Measurements from ENCODE around the gene PARVG.

DNA sequence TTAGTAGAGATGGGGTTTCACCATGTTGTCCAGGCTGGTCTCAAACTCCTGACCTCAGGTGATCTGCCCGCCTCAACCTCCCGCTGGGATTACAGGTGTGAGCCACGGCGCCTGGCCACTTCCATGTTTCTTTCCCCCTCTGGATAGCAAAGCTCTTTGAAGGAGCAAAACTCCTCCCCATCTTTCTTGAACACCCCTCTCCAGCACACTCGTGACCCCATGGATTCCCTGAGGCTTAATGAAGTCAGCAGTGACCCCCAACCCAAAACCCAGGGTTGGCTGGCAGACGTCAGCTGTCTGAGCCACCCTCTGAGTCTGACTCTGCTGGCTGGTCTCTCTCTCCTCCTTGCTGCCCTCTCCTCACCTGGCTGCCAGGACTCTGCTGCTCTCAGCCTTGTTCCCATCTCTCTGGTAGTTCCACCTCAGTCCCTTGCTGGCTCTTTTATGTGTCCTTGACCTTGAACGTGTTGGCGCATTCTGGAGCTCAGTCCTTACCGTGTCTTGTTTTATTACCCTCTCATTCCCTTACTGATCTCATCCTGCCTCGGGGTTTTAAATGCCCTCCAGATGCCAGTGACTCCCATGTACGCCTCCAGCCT is 44.5 kb downstream of the PARVG start:
- TF ChIP-seq POLR2AphosphoS5 (IDR thresholded peaks at IDR 0.05; ENCODE audit: low read depth) (no peak), GABPA (IDR thresholded peaks at IDR 0.05; ENCODE audit: low read depth) (no peak), SPI1 (IDR thresholded peaks at IDR 0.05; ENCODE audit: borderline replicate concordance, low read depth) (no peak)
- TF ChIP-seq, protein P1, sequence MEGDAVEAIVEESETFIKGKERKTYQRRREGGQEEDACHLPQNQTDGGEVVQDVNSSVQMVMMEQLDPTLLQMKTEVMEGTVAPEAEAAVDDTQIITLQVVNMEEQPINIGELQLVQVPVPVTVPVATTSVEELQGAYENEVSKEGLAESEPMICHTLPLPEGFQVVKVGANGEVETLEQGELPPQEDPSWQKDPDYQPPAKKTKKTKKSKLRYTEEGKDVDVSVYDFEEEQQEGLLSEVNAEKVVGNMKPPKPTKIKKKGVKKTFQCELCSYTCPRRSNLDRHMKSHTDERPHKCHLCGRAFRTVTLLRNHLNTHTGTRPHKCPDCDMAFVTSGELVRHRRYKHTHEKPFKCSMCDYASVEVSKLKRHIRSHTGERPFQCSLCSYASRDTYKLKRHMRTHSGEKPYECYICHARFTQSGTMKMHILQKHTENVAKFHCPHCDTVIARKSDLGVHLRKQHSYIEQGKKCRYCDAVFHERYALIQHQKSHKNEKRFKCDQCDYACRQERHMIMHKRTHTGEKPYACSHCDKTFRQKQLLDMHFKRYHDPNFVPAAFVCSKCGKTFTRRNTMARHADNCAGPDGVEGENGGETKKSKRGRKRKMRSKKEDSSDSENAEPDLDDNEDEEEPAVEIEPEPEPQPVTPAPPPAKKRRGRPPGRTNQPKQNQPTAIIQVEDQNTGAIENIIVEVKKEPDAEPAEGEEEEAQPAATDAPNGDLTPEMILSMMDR (IDR thresholded peaks at IDR 0.05; ENCODE audit: insufficient read depth, low read length) = no peak
- TF ChIP-seq, protein P2, sequence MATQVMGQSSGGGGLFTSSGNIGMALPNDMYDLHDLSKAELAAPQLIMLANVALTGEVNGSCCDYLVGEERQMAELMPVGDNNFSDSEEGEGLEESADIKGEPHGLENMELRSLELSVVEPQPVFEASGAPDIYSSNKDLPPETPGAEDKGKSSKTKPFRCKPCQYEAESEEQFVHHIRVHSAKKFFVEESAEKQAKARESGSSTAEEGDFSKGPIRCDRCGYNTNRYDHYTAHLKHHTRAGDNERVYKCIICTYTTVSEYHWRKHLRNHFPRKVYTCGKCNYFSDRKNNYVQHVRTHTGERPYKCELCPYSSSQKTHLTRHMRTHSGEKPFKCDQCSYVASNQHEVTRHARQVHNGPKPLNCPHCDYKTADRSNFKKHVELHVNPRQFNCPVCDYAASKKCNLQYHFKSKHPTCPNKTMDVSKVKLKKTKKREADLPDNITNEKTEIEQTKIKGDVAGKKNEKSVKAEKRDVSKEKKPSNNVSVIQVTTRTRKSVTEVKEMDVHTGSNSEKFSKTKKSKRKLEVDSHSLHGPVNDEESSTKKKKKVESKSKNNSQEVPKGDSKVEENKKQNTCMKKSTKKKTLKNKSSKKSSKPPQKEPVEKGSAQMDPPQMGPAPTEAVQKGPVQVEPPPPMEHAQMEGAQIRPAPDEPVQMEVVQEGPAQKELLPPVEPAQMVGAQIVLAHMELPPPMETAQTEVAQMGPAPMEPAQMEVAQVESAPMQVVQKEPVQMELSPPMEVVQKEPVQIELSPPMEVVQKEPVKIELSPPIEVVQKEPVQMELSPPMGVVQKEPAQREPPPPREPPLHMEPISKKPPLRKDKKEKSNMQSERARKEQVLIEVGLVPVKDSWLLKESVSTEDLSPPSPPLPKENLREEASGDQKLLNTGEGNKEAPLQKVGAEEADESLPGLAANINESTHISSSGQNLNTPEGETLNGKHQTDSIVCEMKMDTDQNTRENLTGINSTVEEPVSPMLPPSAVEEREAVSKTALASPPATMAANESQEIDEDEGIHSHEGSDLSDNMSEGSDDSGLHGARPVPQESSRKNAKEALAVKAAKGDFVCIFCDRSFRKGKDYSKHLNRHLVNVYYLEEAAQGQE (IDR thresholded peaks at IDR 0.05; ENCODE audit: insufficient replicate concordance, low read depth) = no peak

All from HL-60 (cell line).